HG03354 (cell line): ENCODE data around the gene SEC61A1.

Experiments used
- ATAC-seq: cut with Tn5 transposase; IDR thresholded peaks from one replicate; pipeline ENCODE4 v1.9.1; 2021; ENCODE audit warnings: mild to moderate bottlenecking; ENCODE audit not compliant: unreplicated experiment, poor library complexity, severe bottlenecking

Gene SEC61A1

DNA sequence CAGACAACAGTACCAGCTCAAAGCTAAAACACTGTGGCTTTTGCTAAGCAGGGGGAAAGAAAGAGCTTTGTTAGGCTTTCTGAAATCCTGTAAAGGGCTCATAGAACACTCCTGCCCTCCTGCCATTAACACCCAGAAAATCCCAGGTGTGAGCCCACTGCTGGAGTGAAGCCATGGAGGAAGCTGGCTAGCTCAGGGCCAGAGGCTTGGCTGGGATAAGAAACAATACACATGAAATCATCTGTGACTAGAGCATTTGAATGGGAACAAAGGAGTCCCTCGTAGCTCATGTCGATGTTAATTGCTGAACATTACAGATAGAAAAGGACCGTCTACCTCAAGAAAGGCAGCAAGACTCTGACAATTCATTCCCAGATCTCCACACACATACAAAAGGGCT lies 47.9 kb downstream of the SEC61A1 start:
- ATAC-seq = no peak

DNA sequence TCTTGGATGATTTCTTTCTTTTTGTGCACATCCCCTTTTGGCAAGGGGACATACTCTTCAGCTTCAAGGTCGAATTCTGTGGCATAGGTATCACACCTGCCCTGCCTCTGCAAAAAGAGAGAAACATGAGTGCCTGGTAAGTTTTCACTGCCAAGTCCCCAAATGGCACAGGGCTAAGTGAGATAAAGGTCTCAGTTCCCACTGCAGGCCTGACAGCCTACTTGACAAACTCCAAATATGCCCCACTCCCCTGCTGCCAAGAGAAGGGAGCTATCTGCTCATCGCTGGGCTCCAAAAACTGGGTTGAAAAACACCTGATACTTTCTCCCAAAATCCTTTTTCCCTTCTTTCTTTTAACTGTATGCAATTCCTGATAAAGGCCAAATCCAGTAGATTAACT lies 48.4 kb downstream of the SEC61A1 start:
- ATAC-seq = no peak

DNA sequence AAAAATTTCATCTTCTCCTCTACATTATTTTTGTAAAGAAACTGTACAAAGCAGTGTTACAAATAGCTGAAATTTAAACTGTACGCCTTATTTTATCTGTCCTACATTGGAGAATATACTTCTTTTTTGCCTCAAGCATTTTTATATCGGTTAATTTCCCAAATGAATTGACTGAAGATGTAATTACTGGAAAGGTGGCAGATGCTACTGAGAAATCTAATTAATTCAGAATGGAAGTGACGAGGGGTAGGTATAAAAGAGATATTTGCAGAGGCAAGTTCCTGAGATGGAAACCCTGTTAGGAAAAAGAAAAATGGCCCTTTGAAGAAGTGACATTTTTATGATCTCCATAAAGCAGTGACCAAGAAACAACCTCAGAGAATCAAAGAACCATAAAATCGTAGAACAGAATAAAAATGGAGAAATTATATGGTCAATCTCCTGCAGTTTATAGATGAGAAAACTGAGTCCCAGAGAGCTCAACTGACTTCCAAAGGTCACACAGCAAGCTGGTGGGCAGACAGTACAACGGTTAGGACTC lies 51.0 kb downstream of the SEC61A1 start:
- ATAC-seq = no peak

DNA sequence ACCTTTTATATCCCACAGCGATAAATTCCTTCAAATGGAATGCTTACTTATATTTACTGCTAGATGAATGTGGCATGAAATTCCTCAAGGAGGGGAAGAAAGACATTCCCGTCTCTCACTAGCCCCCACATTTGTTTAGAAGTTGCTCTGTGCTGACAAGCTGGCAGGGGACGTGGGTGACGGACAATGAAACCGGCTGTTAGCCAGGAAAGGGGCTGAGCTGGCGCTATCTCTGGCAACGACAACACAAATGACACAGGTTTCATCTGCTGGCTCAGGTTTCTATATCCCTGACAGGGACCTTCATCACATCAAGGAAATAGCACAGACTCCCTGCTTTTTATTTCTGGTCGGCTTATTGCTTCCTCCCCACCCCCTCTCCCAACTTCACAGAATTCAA lies 55.6 kb downstream of the SEC61A1 start:
- ATAC-seq = no peak

DNA sequence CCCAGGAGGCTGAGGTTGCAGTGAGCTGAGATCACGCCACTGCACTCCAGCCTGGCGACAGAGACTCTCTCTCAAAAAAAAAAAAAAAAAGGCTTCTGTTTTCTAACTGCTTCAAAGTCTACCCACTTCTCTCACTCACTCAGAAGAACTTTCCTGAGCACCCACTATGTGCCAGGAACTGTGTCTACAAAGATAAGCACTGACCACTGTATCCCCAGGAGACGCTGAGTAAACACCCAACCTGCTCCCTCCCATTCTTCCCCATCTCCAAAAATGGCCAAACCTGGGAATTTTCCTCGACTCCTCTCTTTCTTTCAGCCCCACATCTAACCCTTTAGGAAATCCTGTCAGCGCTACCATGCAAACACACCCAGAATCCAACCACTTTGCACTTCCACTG lies 58.9 kb downstream of the SEC61A1 start:
- no peak for ATAC-seq

DNA sequence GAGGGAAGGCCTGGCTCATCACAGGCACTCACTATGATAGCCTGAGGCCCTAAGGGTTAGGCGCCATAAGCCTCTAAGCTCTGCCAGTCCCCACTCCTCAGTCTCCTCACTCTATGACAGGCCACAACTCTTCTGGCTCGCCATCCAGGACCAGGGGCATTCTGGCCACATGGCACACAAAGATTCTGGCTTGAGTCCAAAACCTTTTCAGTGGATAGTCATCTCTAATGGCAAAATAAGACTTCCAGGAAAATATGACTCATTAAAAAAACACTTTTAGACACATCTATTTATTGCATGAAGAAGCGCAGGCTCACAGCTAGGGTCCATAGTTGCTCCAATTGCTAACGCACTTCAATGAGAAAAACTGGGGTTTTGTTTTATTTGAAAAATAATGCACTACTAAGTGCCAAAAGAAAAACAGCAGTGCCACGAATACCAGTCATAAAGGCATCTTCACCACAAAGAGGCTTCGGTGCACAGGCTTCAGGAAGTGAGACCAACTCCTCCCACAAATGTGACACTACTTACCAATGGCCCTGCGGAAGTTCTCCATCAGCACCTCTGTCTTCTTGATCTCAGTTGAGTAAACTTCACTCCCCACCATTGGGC lies 60.2 kb downstream of the SEC61A1 start:
- no peak for ATAC-seq

DNA sequence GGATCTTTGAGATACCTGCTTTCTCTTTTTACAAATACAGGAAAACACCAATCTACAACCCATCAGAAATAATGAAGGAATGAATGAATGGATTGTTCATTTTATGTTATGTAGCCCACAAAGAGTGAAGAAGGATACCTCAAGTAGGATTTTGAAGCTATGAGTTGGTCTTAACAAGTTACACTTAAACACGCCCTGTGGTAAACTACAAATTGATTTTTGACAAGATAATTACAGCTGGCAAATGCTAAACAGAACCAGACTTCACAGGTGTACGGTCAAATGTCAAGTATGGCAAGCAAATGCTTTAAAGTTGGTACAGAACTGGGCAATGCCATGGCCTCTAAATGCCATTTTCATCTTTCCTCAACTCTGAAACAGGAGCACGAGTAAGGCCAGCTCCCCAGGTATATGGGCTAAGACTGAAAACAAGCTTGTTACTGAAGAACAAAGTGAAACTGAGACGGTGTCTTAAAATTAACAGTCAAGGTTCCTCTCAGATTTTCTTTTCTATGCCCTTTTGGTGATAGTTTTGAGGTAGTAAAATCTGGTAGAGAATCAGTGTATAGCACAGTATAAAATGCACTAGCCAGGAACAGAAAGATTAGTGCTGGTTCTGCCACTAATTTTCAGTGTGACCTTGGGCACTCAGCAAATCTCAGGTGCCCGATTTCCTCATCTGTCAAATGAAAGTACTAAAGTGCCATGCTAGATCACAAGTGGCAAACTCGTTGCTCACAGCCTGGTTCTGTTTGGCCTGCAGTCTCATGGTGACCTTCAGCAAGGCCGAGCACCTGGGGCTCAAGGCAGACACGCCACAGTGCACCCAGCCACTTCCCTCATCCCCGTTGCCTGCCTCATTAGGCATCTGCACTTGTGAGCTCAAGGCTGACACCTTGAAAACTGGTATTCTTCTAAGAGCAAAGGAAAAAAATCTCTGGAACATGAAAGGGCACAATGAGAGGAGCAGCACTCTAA lies 61.9 kb downstream of the SEC61A1 start:
- peak; percentile 65 for ATAC-seq
